PFSK-1 (cell line): ENCODE measurements around the gene TBRG1.

Experiments used
- FOXP2 ChIP-seq: optimal IDR thresholded peaks from 2 replicates; pipeline ENCODE3; 2011; ENCODE audit warnings: borderline replicate concordance, control low read depth, inconsistent platforms; ENCODE audit not compliant: insufficient read depth; ENCODE audit errors: extremely low read length, extremely low read depth
- POLR2AphosphoS5 ChIP-seq: IDR thresholded peaks from 2 replicates; pipeline ENCODE4 v1.6.1; 2012; ENCODE audit warnings: low read depth, mild to moderate bottlenecking, control low read depth, low read length, moderate library complexity
- REST ChIP-seq, 2 experiments: IDR thresholded peaks; 2 replicates each; pipeline versions ENCODE4 v1.6.1 to v1.8.0; 2011 to 2012; ENCODE audit warnings: low read depth in 2 of 2, low read length in 2 of 2, control low read depth in 1 of 2, inconsistent platforms in 1 of 2, mild to moderate bottlenecking in 1 of 2, moderate library complexity in 1 of 2; ENCODE audit not compliant: insufficient read depth in 1 of 2
- SIN3A ChIP-seq: IDR thresholded peaks from 2 replicates; pipeline ENCODE4 v1.6.1; 2012; ENCODE audit warnings: mild to moderate bottlenecking, low read length, moderate library complexity, borderline replicate concordance; ENCODE audit not compliant: insufficient read depth
- TAF1 ChIP-seq: IDR thresholded peaks from 2 replicates; pipeline ENCODE4 v1.6.1; 2012; ENCODE audit warnings: low read length, control low read depth, borderline replicate concordance; ENCODE audit not compliant: insufficient read depth

GRCh38 chr11:124643042-124643604 lies 20.5 kb downstream of the TBRG1 start:
- no peak for TF ChIP-seq TAF1
- TF ChIP-seq POLR2AphosphoS5: no peak
- TF ChIP-seq REST (IDR thresholded peaks at IDR 0.05; ENCODE audit: insufficient read depth in 1 of 2, low read depth in 2 of 2, low read length in 2 of 2): no peak
- no peak for TF ChIP-seq SIN3A
- TF ChIP-seq FOXP2: no peak
